HG03558 (cell line): Measurements from ENCODE around the gene MEF2A.
"Not testable (repeated sequence)": the region's sequence is repeated elsewhere in the genome, so short reads cannot be mapped to it uniquely, and the experiment has no call there.

Experiments used
- ATAC-seq: cut with Tn5 transposase; IDR thresholded peaks from one replicate; pipeline ENCODE4 v1.9.1; 2021; ENCODE audit warnings: moderate number of reproducible peaks; ENCODE audit not compliant: unreplicated experiment; ENCODE audit errors: extremely low read depth

Gene MEF2A

DNA sequence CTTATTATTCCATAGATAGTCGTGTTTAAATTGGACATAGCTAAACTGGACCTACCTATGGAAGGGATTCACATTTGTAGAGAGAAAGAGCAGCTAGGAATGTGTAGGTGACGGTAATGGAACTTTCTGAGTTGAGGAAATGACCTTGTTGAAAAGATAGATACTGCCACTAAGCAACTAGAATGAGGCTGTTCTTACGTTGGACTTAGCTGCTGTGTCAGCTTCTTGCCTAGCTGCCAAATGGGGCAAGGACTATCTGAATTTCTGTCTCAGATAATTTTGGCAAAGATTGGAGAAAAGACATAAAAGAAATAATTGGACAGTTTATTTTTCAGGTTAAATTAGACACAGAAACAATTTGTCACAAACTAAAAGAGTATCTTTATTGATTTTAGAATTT is 68.8 kb downstream of the MEF2A start:
- ATAC-seq = no peak

DNA sequence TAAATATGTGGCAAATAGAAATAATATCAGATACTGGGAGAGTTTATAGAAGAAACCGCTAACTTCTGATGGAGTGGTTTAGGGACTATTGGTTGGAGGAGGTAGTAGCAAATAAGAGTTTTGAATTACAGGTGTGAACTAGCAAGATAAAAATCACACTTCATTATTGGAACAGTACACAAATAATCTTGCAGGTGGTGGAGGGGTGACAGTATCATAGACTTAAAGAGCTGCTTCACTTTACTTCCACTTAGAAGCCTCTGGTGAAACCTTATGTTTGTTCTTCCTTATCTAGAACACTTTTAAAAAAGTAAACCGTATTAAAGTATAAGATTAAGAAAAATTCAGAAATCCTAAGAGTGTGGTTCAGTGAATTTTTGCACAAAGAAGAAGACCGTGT is 69.4 kb downstream of the MEF2A start:
- no peak for ATAC-seq

- peak; percentile 62 for ATAC-seq
These were observed 70.0 kb downstream of the MEF2A start for GRCh38 chr15:99635794-99636193.

- ATAC-seq = no peak
These were observed 79.2 kb downstream of the MEF2A start for GRCh38 chr15:99644913-99645542.

- no peak for ATAC-seq
These were observed 79.8 kb downstream of the MEF2A start for GRCh38 chr15:99645543-99645935.

DNA sequence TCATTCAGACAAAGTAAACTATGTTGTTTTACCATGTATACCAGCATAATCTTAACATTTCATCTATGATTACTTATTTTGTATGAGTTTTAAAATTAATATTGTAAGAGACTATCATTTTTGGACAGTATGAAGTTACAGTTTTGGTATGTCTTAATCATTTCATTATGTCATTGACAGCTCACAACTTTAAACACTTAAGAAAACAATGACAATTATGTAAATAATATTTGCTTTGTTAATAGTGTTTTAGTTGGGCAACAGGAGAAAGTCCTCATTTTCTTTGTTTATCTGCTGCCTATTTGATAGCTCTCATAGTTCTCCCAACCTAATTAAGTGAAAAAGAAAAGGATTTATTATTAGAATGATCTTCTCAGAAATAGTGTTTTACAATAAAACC is 80.2 kb downstream of the MEF2A start:
- ATAC-seq = no peak

GRCh38 chr15:99651023-99651807 is 85.4 kb downstream of the MEF2A start:
- ATAC-seq = no peak

DNA sequence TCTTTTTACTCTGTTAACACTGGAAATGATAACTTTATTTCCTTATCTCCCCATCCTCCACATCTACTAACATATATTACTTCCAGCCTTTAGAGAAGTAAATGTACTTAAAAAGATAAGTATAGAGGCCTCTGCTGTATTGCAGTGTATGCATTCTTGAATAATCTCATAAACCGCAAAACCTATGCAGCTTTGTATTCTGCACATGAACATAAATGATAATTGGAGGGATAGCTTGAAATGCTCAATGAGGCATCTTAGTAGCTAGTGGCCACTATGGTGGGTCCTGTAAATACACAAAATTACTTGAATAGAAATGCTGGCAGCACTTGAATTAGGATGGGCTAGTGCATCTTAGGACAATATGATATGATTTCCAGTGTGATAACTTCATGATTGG is 90.4 kb downstream of the MEF2A start:
- no peak for ATAC-seq

GRCh38 chr15:99657996-99658395 is 92.2 kb downstream of the MEF2A start:
- ATAC-seq = no peak

DNA sequence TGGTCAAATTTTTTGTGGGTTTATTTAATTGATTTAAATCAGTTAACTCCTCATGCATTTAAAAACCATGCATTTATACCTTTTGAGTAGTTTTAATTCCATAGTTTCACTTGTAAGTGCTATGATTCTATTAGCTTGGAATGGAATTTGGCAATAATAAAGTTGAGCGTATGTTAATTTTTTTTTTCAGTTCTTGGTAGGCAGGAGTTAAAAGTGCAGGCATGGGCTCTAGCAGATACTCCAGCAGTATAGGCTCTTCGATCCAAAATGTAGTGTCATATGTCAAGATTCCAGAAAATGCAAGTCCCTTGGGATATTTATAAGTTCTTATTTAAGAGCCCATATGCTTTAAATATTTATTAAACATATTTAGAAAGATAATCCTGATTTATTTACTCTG is 97.1 kb downstream of the MEF2A start:
- ATAC-seq = no peak

- ATAC-seq = not testable (repeated sequence)
These were observed 100.3 kb downstream of the MEF2A start for GRCh38 chr15:99666073-99666472.

- no peak for ATAC-seq
These were observed 102.9 kb downstream of the MEF2A start for GRCh38 chr15:99668533-99669182.

DNA sequence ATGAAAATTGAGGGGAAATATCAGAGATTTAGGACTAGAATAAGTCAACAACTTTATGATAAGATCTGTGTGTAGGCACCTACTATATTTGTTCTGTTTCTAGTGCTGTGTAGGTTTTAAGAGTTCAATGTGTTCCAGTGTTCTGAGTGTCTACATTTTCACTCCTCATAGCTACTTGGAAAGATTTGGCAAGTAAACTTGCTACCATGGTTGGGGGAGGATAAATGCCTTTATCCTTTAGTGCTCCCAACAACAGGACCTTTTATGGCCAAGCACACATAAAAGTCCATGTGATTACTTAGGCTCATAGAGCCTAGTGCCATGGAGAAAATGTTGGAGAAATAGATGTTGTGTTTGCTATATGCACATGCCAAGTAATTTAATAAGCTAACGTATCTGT is 103.5 kb downstream of the MEF2A start:
- no peak for ATAC-seq

DNA sequence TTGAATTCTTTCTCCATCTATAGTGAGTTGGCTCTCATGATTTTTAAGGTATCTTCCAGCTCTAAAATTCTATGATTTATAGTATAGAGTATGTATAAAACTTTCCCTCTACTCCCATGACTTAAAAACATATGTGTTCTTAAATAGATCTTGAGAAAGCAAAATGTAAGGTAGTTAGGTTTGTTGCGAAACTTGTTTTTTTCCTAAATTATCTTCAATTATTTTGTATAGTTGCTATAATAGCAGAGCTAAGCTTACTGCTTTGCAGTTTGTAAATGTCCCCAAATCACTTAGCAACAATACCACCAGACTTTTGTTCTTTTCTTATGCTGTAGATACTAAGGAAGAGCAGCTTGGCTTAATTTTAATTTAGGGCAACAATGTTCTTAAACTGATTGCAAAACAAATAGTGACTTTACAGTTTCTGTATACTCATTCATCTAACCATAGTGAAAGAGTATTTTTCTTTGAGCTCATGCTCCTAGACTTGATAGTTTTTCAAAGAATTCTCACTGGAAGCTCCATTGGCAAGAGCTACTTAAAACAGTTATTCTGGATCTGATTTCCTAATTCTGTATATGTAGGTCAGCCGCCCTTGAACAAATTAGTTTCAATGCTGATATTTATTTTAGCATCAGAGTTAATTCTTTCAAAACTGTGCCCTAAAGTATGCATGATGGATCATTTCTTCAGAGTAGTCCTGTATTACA is 106.3 kb downstream of the MEF2A start:
- no peak for ATAC-seq

- no peak for ATAC-seq
These were observed 107.3 kb downstream of the MEF2A start for GRCh38 chr15:99673111-99673510.

GRCh38 chr15:99674279-99674678 is 108.5 kb downstream of the MEF2A start:
- ATAC-seq = no peak

GRCh38 chr15:99677540-99678134 is 111.9 kb downstream of the MEF2A start:
- ATAC-seq = no peak

GRCh38 chr15:99680276-99680675 is 114.5 kb downstream of the MEF2A start:
- no peak for ATAC-seq

GRCh38 chr15:99681990-99682389 is 116.2 kb downstream of the MEF2A start:
- ATAC-seq = no peak

- ATAC-seq = no peak
These were observed 116.7 kb downstream of the MEF2A start for GRCh38 chr15:99682455-99682854.
